GM21515 (cell line): ENCODE measurements around the gene DNHD1.

ENCODE experiments used
- ATAC-seq: cut with Tn5 transposase; IDR thresholded peaks from one replicate; pipeline ENCODE4 v1.9.1; 2021; ENCODE audit not compliant: unreplicated experiment

The DNHD1 gene

DNA sequence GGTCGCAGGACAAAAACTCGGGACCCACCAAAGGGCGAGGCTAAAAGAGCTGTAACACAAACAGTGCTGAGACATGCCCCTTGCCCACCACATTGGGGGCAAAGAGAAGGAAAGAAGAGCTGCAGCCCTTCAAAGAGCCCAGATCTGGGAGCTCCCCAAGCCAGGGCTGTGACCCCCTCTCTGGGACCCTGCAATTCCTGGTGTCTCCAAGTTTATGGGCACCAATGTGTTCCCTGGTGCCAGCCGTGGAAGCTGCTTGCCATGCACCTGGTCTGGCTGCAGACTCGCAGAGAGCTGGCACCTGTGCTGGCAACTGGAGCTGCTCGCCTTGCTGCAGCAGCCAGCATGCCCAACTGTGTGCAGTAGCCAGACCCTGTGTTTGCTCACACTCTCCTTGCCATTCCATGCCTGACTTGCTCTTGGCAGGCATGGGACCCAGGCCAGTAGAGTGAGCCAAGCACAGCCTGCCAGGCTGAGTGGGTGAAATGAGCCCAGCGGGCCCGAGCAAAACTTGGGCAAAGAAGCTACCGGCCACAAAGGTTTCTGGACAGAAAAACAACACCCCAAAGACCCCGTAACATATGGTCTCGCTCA, 90.4 kb downstream of the DNHD1 start:
- no peak for ATAC-seq

DNA sequence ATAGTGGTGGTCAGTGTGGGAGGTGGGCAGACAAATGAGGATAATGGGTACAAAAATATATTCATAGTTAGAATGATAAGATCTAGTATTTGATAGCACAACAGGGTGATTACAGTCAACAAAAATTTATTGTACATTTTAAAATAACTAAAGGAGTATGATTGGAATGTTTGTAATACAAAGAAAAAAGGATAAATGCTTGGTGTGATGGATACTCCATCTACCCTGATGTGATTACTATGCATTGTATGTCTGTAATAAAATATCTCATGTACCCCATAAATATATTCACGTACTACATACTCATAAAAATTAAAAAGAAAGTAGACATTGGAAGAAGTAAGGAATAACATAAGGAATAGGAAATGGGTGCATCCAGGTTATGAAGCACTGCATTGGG, 90.9 kb downstream of the DNHD1 start:
- no peak for ATAC-seq

DNA sequence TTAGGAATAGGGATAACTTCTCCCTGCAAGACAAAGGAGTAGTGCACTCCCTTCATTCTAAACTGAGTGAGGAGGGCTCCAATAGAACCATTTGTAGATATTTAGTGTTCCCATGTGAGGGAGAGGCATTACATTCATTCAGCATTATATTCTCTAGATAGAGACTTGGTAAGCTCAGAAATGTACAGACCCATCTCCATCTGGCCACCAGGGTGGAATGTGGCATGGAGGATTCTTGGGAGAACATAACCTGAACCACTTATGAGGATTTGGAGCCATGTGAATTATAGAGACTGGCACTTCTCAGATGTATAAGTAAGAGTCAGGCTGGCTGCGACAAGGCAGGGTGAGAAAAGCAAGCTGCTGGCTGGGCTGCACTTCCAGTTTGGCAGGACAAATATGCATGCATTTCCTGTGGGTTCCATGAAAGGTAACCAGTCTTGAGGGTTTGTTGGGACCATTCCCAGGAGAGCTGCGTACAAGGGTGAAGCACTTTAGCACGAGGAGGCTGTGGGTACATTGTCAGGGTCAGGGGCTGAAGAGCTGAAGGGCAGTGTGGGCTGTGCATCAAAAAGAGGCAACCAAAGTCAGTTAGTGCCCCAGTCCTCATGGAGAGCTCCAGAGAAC, 97.2 kb downstream of the DNHD1 start:
- ATAC-seq = no peak

DNA sequence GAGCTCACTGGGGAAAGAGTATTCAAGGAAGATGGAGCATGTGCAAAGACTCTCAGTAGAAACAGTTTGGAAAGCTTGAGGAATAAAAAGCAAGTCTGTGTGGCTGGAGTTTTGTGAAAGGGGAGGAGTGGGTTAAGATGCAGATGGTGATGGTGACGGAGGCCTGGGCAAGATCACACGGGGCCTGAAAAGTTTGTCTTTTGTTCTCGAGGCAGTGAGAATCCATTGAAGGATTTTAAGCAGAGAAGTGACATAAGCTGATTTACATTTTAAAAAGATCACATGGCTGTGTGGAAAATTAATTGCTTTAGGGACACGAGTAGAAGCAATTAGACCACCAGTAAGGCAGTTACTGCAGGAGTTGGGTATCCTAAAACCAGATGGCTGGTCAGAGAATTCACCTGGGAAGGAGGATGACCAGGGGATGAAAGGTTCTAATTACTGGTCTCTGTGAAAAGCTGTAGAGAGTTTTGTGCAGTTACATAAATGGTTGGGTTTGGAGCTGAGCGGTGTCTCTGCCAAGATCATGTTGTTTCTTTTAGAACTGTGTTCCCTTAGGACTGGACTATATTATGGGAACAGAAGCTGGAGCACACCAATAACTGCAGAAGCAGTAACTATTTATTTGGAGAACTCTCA, 99.3 kb downstream of the DNHD1 start:
- no peak for ATAC-seq

DNA sequence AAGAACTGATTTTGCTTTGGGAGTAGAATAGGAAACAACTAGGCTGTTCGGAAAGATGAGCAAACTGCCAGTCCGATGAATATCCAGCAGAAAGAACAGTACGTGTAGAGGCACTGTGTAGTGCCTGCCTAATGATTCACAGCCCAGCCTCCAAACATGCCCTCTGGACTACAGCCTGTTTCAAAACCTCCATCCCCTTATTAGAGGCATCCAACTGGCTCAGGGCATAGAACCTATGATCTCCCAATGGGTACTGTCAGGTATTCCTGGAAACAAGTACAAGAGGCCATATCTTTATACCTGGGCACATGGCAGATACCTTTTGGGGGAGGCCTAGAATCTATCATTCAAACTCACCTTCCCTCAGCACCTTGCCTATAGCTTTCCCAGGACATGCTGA, 101.5 kb downstream of the DNHD1 start:
- no peak for ATAC-seq

DNA sequence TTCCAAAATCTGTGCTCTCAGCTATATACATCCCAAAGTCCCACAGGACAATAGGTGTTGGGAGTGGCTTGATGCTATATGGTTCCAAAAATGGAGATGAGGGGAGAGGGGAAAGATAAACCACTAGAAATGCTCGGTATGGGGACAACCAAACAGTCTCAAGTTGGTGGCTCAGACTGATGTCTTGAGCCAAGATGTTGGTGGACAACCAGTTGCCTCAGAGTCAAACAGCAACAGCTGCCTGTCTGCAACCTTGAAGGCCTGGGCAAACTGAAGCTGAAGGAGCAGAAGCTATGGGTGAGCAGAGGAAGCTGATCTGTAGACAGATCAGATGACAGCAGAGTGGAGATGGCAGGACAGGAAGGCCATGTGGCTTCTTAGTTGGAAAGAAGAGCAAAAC, 102.4 kb downstream of the DNHD1 start:
- ATAC-seq = no peak

DNA sequence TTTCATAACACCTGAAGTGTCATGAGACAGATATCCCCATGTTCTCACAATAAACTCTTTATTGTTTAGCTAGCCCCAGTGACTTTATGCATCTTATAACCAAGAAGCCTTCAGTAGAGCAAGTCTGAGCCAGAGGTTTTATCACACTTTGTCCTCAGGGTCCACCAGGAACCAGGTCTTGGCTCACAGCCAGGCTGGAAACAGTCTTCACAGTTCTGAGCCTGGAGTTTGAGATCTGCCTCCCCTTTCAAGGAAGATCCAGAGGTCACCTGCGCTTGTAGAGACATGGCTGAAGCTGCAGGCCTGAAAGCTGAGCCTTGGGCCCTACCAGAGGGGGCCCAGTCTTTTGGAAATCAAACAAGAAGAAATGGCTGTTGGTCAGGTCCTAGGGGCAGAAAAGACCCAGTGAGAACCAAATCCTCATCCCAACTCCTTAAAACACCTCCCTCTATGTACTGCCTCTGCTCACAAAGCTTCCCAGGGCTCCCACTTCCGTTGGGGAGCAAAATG, 102.9 kb downstream of the DNHD1 start:
- ATAC-seq = no peak

DNA sequence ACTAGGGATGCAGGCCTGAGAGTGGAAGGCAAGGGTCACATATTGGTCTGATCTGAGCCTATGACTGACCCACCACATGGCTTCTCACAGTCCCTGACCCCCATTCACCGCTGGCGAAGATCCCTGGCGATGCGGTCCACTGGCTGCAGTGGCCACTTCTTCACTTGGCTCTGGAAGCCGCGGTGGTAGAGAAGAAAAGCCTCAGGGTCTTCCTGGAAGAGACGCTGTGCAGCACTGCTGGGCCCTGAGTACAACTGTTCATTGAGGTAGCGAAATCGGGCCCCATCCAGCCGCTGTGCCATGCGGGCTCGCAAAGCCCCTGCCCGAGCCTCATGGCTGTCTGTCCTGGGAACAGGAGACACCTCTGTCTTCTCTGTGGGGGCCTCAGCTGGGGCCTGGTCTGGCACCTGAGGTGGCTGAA, 104.0 kb downstream of the DNHD1 start:
- ATAC-seq = no peak

DNA sequence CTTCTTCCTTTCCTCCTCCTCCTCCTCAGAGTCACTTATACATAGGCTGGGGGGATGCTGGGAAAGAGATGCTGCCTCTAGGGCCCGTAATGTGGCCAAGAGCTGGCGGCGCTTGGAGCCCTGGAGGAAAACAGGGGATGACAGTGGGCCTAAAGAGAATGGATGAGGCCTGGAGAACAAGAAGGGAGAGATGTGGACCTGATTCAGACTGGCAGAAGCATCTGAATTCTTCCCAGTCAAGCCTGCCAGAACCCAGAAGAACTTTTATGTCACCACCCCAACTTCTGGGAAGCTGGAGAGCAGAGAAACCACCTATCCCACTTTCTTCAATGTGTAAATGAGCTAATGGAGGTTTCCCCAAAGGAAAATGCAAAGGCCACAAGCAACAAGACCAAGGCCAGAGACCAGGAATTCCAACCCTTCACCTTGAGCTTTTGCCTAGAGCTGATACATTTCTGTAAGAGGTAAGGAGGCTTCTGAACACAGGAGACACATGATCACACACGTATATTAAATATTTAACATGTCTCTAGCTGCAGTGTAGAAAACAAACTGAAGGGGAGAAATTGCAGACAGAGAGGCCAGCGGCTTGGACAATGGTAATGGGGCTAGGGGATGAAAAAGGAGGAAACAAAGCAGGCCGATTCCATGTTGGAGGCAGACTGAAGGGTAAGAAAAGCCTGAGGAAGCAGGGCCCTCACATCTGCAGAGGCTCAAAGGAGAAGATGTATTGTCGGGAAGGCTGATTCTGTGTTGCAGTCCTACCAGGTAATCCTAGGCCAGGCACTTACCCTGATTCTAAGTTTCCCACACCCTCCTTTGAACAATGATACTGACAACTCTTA, 105.2 kb downstream of the DNHD1 start:
- ATAC-seq = no peak

DNA sequence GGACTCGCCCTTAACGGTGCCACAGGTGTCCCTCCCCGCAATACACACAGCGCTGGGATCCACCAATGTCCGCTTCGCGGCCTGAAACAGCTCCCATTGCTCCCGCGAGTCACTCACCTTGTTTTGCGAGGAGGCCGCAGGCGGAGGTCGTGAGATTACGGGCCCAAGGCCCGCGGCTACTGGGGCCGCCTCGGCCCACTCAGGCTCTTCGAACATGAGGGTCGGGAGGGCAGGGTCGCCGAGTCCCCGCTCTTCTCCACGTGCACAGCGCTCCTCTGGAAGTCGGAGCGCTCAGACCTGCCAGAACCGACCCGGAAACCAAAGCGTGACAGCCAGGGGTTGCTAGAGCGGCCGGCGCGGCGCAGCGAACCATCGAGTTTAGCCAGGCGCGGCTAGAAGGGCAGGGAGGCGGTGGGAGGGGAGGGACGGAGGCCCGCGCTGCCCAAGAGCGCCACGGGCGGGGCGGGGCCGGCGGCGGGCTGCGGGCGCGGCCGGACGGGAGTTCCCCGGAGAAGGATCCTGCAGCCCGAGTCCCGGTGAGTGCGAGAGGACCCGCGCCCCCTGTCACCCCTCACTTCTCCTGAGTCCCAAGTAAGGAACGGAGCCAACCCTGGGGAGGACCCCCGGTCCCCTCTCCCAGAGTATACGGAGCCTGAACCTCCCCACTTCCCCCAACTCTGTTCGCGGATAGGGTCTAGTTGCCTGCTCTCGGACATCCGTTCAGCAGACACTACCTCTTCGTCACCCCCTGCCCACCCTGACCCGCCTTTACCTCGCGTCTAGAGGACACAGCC, 106.4 kb downstream of the DNHD1 start, which contains the start of the genes ILK and RRP8:
TSS of gene ILK (plus strand) at position 488 of the 794 bp plus-strand sequence. CDS start 498 bp downstream, outside the sequence.
TSS of gene RRP8 (minus strand) at position 330 of the 794 bp plus-strand sequence. CDS start at position 216, 114 bp downstream.
- peak; percentile 75 for ATAC-seq

DNA sequence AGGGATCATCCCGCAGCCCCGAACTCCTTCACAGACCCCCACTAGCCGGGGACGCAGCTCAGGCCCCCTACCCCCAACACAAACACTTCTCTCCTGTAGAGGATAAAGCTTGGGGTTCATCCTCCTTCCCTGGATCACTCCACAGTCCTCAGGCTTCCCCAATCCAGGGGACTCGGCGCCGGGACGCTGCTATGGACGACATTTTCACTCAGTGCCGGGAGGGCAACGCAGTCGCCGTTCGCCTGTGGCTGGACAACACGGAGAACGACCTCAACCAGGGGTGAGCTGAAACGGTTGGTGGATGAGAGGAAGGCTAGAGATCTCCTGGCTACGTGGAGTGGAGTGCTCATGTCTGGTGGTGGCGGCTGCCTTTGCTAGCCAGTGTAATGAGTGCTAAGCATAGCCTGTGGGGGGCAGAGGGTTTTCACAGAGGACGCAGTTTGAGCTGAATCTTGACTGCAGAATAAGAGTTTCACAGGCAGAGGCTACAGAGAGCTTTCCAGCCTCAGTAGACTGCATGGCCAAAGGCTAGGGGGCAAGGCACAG, 107.1 kb downstream of the DNHD1 start:
- ATAC-seq = peak; percentile 43

DNA sequence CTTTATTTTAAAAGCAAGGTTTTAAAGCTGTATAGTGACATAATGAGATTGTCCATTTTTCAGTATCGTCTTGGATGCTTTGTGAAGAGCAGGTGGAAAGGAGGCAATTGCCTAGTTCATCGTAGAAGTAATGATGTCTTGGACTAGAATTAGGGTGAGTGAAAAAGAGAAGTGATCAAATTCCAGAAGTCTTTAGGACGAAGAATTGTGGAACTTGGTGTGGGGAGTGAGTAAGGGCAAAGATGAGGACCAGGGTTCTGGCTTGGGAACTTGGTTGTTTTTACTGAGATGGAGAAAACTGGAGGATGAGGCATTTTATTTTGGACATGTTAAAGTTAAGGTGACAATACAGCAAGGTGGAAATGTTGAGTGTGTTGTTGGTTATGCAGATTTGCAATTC, 107.7 kb downstream of the DNHD1 start:
- ATAC-seq = no peak

DNA sequence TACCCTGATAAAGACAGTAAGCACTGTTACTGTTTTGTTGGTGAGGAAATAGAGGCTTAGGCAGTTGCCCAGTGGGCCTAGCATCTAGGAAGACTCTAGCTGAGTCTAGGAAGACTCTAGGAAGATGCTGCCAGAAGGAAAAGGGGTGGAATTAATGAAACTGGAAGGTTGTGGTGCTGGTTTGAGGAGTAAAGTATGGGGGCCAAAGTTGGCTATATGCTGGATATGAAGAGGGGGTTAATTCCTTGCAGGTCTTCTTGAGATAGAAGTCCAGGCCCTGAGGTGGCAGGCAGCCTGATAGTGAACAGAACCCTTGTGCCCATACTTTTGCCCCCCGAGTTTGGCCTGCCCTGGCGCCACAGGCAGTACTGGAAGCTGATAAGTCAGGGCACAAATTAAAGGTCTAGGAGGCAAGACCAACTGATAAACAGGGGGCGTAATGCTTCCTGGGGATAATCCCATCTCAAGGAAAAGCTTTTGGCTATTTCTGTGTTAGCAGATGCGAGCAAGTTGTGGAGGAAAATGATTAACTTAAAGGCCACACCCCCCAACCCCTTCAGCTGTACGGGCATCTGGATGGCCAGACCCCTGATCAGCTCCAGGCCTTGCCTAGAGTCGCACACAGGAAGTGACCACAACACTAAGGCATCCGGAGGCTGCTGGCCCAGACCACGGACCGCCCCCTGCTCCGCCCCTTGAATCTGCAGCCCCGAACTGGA, 109.5 kb downstream of the DNHD1 start:
- peak; percentile 44 for ATAC-seq

DNA sequence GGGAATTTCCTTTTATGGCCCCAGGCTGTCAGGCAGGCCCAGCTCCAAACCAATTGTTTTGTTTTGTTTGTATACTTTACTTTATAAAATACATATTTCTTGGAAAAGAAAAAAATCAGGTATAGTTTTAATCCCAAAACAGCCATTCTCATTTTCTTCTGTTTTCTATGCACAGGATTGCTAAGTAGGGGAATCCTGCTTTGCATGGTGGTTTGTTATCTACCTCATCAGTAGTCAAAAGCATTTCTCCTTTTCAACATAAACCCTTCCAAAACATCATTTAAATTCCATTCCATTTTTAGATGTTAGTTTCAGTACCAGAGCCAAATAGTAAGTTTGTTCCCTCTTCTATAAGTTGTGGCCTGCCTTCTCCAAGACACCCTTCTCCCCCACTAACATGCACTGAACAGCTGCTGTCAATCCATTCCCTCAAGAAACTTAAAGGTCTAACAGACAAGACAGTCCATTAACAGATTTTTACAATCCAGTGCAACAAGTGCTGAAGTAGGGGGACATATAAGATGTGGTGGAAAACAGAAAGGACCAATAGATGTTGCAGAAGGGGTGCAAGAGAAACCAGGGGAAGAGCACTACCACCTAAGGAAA, 110.2 kb downstream of the DNHD1 start:
- no peak for ATAC-seq

DNA sequence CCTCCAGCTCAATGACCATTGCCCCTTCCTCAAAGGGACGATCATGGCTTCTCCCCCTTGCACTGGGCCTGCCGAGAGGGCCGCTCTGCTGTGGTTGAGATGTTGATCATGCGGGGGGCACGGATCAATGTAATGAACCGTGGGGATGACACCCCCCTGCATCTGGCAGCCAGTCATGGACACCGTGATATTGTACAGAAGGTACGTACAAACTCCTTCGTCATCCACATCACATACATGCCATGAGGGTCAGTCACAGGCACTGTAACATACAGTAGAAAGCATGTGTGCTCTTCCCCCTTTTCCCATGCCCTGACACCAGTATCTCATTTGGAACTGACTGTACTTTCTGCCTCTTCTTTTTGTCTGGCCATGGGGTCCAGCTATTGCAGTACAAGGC, 110.9 kb downstream of the DNHD1 start:
- ATAC-seq = no peak

DNA sequence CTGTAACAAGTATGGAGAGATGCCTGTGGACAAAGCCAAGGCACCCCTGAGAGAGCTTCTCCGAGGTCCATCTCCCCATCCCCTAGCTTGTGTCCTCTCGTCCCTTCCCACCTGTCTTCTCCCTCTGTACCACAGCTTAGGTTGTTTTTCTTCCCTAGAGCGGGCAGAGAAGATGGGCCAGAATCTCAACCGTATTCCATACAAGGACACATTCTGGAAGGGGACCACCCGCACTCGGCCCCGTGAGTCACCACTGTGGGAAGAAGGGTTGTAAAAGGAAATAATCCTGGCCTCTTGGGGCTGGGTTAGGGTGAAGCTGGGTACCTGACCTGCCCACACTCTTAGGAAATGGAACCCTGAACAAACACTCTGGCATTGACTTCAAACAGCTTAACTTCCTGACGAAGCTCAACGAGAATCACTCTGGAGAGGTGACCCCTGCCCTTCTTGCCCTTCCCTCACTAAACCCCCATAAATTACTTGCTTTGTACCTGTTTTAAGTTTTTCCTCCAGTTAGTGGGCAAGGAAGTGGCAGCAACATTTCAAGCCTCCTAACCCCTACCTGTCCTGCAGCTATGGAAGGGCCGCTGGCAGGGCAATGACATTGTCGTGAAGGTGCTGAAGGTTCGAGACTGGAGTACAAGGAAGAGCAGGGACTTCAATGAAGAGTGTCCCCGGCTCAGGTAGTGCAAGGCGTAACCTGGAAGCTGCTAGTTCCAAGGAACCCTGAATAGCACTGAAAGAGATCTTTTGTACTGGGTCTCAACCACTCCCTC, 111.8 kb downstream of the DNHD1 start:
- no peak for ATAC-seq

DNA sequence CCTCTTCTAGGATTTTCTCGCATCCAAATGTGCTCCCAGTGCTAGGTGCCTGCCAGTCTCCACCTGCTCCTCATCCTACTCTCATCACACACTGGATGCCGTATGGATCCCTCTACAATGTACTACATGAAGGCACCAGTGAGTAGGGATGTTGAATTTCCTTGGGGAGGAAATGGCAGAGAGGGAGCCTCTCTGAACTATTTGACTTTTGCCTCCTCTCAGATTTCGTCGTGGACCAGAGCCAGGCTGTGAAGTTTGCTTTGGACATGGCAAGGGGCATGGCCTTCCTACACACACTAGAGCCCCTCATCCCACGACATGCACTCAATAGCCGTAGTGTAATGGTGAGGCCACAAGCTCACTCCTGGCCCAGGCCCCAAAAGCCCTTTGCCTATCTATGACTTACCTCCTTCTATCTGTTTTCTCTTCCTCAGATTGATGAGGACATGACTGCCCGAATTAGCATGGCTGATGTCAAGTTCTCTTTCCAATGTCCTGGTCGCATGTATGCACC, 112.5 kb downstream of the DNHD1 start:
- ATAC-seq = no peak

DNA sequence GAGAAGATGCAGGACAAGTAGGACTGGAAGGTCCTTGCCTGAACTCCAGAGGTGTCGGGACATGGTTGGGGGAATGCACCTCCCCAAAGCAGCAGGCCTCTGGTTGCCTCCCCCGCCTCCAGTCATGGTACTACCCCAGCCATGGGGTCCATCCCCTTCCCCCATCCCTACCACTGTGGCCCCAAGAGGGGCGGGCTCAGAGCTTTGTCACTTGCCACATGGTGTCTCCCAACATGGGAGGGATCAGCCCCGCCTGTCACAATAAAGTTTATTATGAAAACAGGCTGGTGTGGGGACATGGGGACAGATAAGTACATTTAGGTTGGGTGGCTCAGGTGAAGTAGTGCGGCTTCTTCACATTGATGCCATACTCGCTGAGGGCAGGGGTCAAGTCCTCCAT, 113.5 kb downstream of the DNHD1 start:
- no peak for ATAC-seq
